Uterus (tissue), 2 donors: ENCODE measurements around the gene PLXNA4.

Experiments
- POLR2A ChIP-seq, 2 donors: fragments of 450-650 bp; IDR thresholded peaks; one replicate each; pipeline ENCODE4 v1.6.1; 2016; ENCODE audit warnings: antibody characterized with exemption in 2 of 2, mild to moderate bottlenecking in 1 of 2, moderate library complexity in 1 of 2
- TF ChIP-seq, protein P1 (sequence below), 4 experiments: fragments of 200-600 bp in 2 of 4; fragments of 450-650 bp in 2 of 4; sonication (generic) in 2 of 4; IDR thresholded peaks; one replicate each; pipeline ENCODE4 v1.5.1; 2016 to 2019; ENCODE audit warnings: antibody characterized with exemption in 4 of 4, mild to moderate bottlenecking in 2 of 4, moderate library complexity in 1 of 4

GRCh38 chr7:132240821-132241422, 335.3 kb downstream of the PLXNA4 start:
- TF ChIP-seq, protein P1, sequence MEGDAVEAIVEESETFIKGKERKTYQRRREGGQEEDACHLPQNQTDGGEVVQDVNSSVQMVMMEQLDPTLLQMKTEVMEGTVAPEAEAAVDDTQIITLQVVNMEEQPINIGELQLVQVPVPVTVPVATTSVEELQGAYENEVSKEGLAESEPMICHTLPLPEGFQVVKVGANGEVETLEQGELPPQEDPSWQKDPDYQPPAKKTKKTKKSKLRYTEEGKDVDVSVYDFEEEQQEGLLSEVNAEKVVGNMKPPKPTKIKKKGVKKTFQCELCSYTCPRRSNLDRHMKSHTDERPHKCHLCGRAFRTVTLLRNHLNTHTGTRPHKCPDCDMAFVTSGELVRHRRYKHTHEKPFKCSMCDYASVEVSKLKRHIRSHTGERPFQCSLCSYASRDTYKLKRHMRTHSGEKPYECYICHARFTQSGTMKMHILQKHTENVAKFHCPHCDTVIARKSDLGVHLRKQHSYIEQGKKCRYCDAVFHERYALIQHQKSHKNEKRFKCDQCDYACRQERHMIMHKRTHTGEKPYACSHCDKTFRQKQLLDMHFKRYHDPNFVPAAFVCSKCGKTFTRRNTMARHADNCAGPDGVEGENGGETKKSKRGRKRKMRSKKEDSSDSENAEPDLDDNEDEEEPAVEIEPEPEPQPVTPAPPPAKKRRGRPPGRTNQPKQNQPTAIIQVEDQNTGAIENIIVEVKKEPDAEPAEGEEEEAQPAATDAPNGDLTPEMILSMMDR (IDR thresholded peaks at IDR 0.05), result no peak
- no peak for TF ChIP-seq POLR2A (IDR thresholded peaks at IDR 0.05)
